Loucy (cell line): ENCODE data around the gene NGFR.

ENCODE experiments used
- CTCF ChIP-seq: fragments of 200-600 bp; sonication (generic); conservative IDR thresholded peaks from 2 replicates; pipeline ENCODE4 v1.5.1; 2014; ENCODE audit warnings: mild to moderate bottlenecking, antibody characterized with exemption, low read length
- EZH2phosphoT487 ChIP-seq: fragments of 200-600 bp; IDR thresholded peaks from 2 replicates; pipeline ENCODE4 v1.6.1; 2018; ENCODE audit warnings: antibody characterized with exemption, mild to moderate bottlenecking, moderate library complexity, borderline replicate concordance

GRCh38 chr17:49447628-49448302, 47.3 kb upstream of the NGFR start:
- 0 out of 2 replicates have a peak, but pooled peaks have one; percentile 12 for TF ChIP-seq CTCF
- TF ChIP-seq EZH2phosphoT487, result no peak
